Cerebellar nuclear complex (tissue), 1 donor: ENCODE measurements around the gene PTPRE.

Source experiments
- DNase-seq, 2 experiments: peaks; one replicate each; lab custom pipeline; 2025; lab: John Stamatoyannopoulos, UW

The PTPRE gene

GRCh38 chr10:128026615-128027300, 119.9 kb downstream of the PTPRE start:
- no peak for DNase-seq

GRCh38 chr10:128027306-128027705, 120.4 kb downstream of the PTPRE start:
- no peak for DNase-seq

GRCh38 chr10:128027822-128028507, 121.1 kb downstream of the PTPRE start:
- no peak for DNase-seq

GRCh38 chr10:128028508-128029289, 121.8 kb downstream of the PTPRE start:
- DNase-seq = no peak

- DNase-seq = no peak
Observed at GRCh38 chr10:128029290-128029651, 122.4 kb downstream of the PTPRE start.

- no peak for DNase-seq
Observed at GRCh38 chr10:128029731-128030369, 122.9 kb downstream of the PTPRE start.

- DNase-seq = no peak
Observed at GRCh38 chr10:128030498-128031072, 123.7 kb downstream of the PTPRE start.

GRCh38 chr10:128031216-128031615, 124.3 kb downstream of the PTPRE start:
- DNase-seq = no peak

GRCh38 chr10:128032466-128032865, 125.6 kb downstream of the PTPRE start:
- DNase-seq = no peak

- DNase-seq = no peak
Observed at GRCh38 chr10:128035557-128035973, 128.7 kb downstream of the PTPRE start.

GRCh38 chr10:128036011-128036615, 129.2 kb downstream of the PTPRE start:
- no peak for DNase-seq

GRCh38 chr10:128036746-128037543, 130.0 kb downstream of the PTPRE start:
- DNase-seq = no peak

GRCh38 chr10:128040096-128040495, 133.2 kb downstream of the PTPRE start:
- no peak for DNase-seq

GRCh38 chr10:128040681-128041080, 133.8 kb downstream of the PTPRE start:
- no peak for DNase-seq

- no peak for DNase-seq
Observed at GRCh38 chr10:128042131-128042610, 135.3 kb downstream of the PTPRE start.

- DNase-seq = no peak
Observed at GRCh38 chr10:128043259-128044045, 136.5 kb downstream of the PTPRE start.

- DNase-seq = no peak
Observed at GRCh38 chr10:128044186-128044585, 137.3 kb downstream of the PTPRE start.

- no peak for DNase-seq
Observed at GRCh38 chr10:128044961-128045832, 138.3 kb downstream of the PTPRE start.

GRCh38 chr10:128045833-128046120, 138.9 kb downstream of the PTPRE start:
- no peak for DNase-seq
